NB4 (cell line): ENCODE data around the gene DMAC2.

Experiments
- CTCF ChIP-seq: IDR thresholded peaks from one replicate; pipeline ENCODE4 v1.5.1; 2012; ENCODE audit warnings: low read depth, low read length
- MYC ChIP-seq: IDR thresholded peaks from 2 replicates; pipeline ENCODE4 v1.6.1; 2011; ENCODE audit warnings: low read depth, low read length
- POLR2A ChIP-seq: IDR thresholded peaks from 2 replicates; pipeline ENCODE4 v1.6.1; 2011; ENCODE audit warnings: mild to moderate bottlenecking; ENCODE audit not compliant: insufficient read length; ENCODE audit errors: extremely low read depth
- TF ChIP-seq, protein P1 (sequence below): IDR thresholded peaks from 2 replicates; pipeline ENCODE4 v1.6.1; 2011; ENCODE audit warnings: low read depth, low read length

DNA sequence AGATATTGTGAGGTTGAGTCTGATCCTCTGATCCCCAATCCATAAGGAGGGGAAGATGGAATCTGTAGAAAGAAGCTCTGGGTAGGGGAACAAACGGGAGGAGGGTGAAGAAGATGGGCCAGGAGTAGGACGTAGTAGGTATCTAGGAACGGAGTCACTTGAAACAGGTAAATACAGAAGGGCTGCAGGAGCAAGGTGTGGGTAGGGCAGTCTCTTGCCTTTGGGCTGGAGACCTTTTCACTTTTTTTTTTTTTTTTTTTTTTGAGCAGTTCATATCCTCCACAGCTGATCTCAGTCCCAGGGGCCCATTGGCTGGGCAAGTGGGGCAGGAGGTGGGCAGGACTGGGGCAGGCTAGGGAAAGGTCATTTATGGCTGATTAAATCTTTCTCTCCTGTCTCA lies 40.6 kb downstream of the DMAC2 start:
- TF ChIP-seq CTCF (no peak), POLR2A (no peak), MYC (no peak)
- TF ChIP-seq, protein P1, sequence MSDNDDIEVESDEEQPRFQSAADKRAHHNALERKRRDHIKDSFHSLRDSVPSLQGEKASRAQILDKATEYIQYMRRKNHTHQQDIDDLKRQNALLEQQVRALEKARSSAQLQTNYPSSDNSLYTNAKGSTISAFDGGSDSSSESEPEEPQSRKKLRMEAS = no peak
